Measurements from ENCODE around the gene BORCS5.

DNA sequence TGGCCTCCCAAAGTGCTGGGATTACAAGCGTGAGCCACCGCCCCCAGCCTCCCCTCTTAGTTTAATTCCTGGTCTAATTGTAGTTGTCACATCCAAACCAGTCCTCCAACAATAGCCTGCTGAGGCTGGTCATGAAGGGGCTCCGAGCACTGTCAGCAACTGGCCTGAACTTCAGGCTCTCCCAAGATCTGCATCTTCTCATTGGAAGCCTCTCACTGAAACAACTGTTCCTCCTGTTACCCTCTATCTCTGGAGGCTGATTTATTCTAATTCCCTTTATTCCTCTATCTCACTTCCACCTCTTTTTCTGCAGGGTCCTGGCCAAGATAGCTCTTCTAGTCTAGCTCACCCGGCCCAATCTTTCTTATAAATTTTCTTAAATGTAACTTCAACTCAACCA lies 116.3 kb downstream of the BORCS5 start:
- TF ChIP-seq, protein P1, sequence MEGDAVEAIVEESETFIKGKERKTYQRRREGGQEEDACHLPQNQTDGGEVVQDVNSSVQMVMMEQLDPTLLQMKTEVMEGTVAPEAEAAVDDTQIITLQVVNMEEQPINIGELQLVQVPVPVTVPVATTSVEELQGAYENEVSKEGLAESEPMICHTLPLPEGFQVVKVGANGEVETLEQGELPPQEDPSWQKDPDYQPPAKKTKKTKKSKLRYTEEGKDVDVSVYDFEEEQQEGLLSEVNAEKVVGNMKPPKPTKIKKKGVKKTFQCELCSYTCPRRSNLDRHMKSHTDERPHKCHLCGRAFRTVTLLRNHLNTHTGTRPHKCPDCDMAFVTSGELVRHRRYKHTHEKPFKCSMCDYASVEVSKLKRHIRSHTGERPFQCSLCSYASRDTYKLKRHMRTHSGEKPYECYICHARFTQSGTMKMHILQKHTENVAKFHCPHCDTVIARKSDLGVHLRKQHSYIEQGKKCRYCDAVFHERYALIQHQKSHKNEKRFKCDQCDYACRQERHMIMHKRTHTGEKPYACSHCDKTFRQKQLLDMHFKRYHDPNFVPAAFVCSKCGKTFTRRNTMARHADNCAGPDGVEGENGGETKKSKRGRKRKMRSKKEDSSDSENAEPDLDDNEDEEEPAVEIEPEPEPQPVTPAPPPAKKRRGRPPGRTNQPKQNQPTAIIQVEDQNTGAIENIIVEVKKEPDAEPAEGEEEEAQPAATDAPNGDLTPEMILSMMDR (IDR thresholded peaks at IDR 0.05): no peak
- no peak for TF ChIP-seq POLR2A (IDR thresholded peaks at IDR 0.05)

All from testis (tissue), 2 donors.